Keratinocyte (primary cell): ENCODE results near the gene TPD52L2. TPM values are rescaled to one million over a fixed set of nuclear protein-coding genes. Genes with fewer than 3 reads are reported as not detected.

Experiments
- DNase-seq: peaks from one replicate; pipeline ENCODE4 v3.0.0-alpha.2; 2011; ENCODE audit warnings: low read depth, missing footprints, low spot score
- FAIRE-seq: peaks from 2 replicates; lab custom pipeline; 2011; peaks lifted over from hg19 to GRCh38; lab: Jason Lieb, UNC
- H2AFZ ChIP-seq: 2 replicates; pipeline ENCODE4 v1.6.0; 2012; ENCODE audit warnings: low read length, control low read depth, inconsistent platforms; ENCODE audit not compliant: control insufficient read depth
- H3K27ac ChIP-seq: 2 replicates; pipeline ENCODE4 v1.5.1; 2011; ENCODE audit warnings: low read length; ENCODE audit not compliant: control insufficient read depth, insufficient read depth
- H3K27me3 ChIP-seq: 3 replicates; pipeline ENCODE4 v1.6.0; 2011; ENCODE audit warnings: low read length; ENCODE audit not compliant: control insufficient read depth, insufficient read depth; ENCODE audit errors: extremely low read depth
- H3K36me3 ChIP-seq, 2 experiments: 2 replicates in 1 of 2; 3 replicates in 1 of 2; pipeline ENCODE4 v1.5.1; 2011; ENCODE audit warnings: low read length in 2 of 2, mild to moderate bottlenecking in 1 of 2; ENCODE audit not compliant: control insufficient read depth in 2 of 2, insufficient read depth in 2 of 2; ENCODE audit errors: extremely low read depth in 1 of 2
- H3K4me1 ChIP-seq: 3 replicates; pipeline ENCODE4 v1.5.1; 2011; ENCODE audit warnings: low read length; ENCODE audit not compliant: control insufficient read depth, insufficient read depth; ENCODE audit errors: extremely low read depth
- H3K4me2 ChIP-seq: 3 replicates; pipeline ENCODE4 v1.6.0; 2011; ENCODE audit warnings: low read depth, low read length; ENCODE audit not compliant: control insufficient read depth, insufficient read depth; ENCODE audit errors: extremely low read depth
- H3K4me3 ChIP-seq, 3 experiments: fragments of 200-600 bp in 1 of 3; sonication (generic) in 1 of 3; 2 replicates in 2 of 3; 3 replicates in 1 of 3; pipeline ENCODE4 v1.5.1; 2011 to 2016; ENCODE audit warnings: low read length in 3 of 3, mild to moderate bottlenecking in 3 of 3, control low read depth in 2 of 3, inconsistent platforms in 1 of 3, low read depth in 1 of 3, mixed read lengths in 1 of 3, mixed run types in 1 of 3, moderate library complexity in 1 of 3; ENCODE audit not compliant: control insufficient read depth in 2 of 3, insufficient read depth in 2 of 3; ENCODE audit errors: extremely low read depth in 1 of 3
- H3K79me2 ChIP-seq: 2 replicates; pipeline ENCODE4 v1.6.0; 2012; ENCODE audit warnings: low read length; ENCODE audit not compliant: control insufficient read depth, insufficient read depth
- H3K9ac ChIP-seq: 3 replicates; pipeline ENCODE4 v1.6.0; 2011; ENCODE audit warnings: low read length; ENCODE audit not compliant: control insufficient read depth, insufficient read depth; ENCODE audit errors: extremely low read depth
- H3K9me1 ChIP-seq: 3 replicates; pipeline ENCODE4 v1.6.0; 2011; ENCODE audit warnings: low read length; ENCODE audit not compliant: control insufficient read depth, insufficient read depth; ENCODE audit errors: extremely low read depth
- H3K9me3 ChIP-seq: 2 replicates; pipeline ENCODE4 v1.5.1; 2012; ENCODE audit warnings: low read depth, low read length; ENCODE audit not compliant: control insufficient read depth
- H4K20me1 ChIP-seq: 3 replicates; pipeline ENCODE4 v1.6.0; 2011; ENCODE audit warnings: low read length; ENCODE audit not compliant: control insufficient read depth, insufficient read depth; ENCODE audit errors: extremely low read depth
- EZH2 ChIP-seq: IDR thresholded peaks from one replicate; pipeline ENCODE4 v1.6.1; 2012; ENCODE audit warnings: inconsistent platforms, mild to moderate bottlenecking, low read length, moderate library complexity
- dilution Hi-C: fragments of 300-500 bp; cut with MboI; formaldehyde crosslinking; loops from one replicate; pipeline ENCODE4 v1.7.0; 2020; ENCODE audit warnings: low sequenced_read_pairs; ENCODE audit not compliant: extremely low pct_ligation_motif_present
- polyA plus RNA-seq, 5 experiments: library from polyadenylated mRNA; depleted of rRNA in 3 of 5; stranded (reverse) in 3 of 5; stranded (forward) in 1 of 5; unstranded in 1 of 5; fragments of >200 nt; gene quantifications; 1 replicate in 1 of 5; 2 replicates in 3 of 5; 3 replicates in 1 of 5; pipeline versions ENCODE4 v1.2.1 to v1.2.3, GENCODE V29; 2011 to 2012; ENCODE audit warnings: missing spikeins in 2 of 5, low read depth in 1 of 5, low replicate concordance in 1 of 5
- TF ChIP-seq, protein P1 (sequence below), 3 experiments: IDR thresholded peaks in 1 of 3; conservative IDR thresholded peaks in 1 of 3; optimal IDR thresholded peaks in 1 of 3; 2 replicates in 2 of 3; 3 replicates in 1 of 3; pipeline versions ENCODE3 to v1.5.1; 2011; ENCODE audit warnings: low read length in 3 of 3, mild to moderate bottlenecking in 3 of 3, moderate library complexity in 2 of 3, control low read depth in 1 of 3, inconsistent platforms in 1 of 3; ENCODE audit not compliant: insufficient read depth in 2 of 3; ENCODE audit errors: extremely low read depth in 1 of 3

Gene TPD52L2
- polyA plus RNA-seq, 1 donor (not counting 4 experiments of a cell fraction or from before 2014, with no cell fraction given): 177 TPM

- no peak overlapping the region for H3K4me3 ChIP-seq
- DNase-seq (no peak), FAIRE-seq (no peak)
- dilution Hi-C loops: no loop called here
- H3K9me3 ChIP-seq: no peaks in the 10 kb centered on the region
- H3K4me1 ChIP-seq: no peaks in the 10 kb centered on the region
- H3K4me2 ChIP-seq: no peak overlapping the region
- H3K36me3 ChIP-seq: no peaks in the 10 kb centered on the region
- H3K9ac ChIP-seq: no peak overlapping the region
- H3K9me1 ChIP-seq: no peaks in the 10 kb centered on the region
- H3K27me3 ChIP-seq: peaks cover 42% of the 10 kb centered on the region
- TF ChIP-seq, protein P1, sequence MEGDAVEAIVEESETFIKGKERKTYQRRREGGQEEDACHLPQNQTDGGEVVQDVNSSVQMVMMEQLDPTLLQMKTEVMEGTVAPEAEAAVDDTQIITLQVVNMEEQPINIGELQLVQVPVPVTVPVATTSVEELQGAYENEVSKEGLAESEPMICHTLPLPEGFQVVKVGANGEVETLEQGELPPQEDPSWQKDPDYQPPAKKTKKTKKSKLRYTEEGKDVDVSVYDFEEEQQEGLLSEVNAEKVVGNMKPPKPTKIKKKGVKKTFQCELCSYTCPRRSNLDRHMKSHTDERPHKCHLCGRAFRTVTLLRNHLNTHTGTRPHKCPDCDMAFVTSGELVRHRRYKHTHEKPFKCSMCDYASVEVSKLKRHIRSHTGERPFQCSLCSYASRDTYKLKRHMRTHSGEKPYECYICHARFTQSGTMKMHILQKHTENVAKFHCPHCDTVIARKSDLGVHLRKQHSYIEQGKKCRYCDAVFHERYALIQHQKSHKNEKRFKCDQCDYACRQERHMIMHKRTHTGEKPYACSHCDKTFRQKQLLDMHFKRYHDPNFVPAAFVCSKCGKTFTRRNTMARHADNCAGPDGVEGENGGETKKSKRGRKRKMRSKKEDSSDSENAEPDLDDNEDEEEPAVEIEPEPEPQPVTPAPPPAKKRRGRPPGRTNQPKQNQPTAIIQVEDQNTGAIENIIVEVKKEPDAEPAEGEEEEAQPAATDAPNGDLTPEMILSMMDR (optimal IDR thresholded peaks at IDR 0.05 in 1 of 3, IDR thresholded peaks at IDR 0.05 in 1 of 3, conservative IDR thresholded peaks at IDR 0.05 in 1 of 3; ENCODE audit: extremely low read depth in 1 of 3, insufficient read depth in 2 of 3, low read length in 3 of 3): no peak
- TF ChIP-seq EZH2: no peak
- no peak overlapping the region for H3K27ac ChIP-seq
- peaks cover 2% of the 10 kb centered on the region for H4K20me1 ChIP-seq
- H2AFZ ChIP-seq: no peak overlapping the region
- H3K79me2 ChIP-seq: no peaks in the 10 kb centered on the region
Observed at GRCh38 chr20:63833776-63834490, 31.1 kb upstream of the TPD52L2 start.

DNA sequence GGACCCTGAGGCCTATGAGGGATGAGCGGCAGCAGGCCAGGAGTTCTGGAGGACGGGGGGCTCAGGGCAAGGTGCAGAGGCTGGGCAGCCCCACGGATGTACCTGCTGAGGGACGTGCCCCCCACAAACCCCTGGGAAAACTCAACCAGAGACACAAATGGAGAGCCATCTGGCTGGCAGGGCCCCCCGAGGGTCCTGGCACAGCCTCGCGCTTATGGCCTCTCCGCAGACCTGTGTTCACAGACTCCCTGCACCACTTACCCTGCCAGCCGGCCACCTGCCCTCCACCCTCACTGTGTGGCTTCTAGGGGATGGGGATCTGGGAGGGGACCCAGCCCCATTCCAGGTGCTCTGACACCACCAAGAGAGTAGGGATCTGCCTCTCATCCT is 30.6 kb upstream of the TPD52L2 start:
- Histone ChIP-seq H3K79me2 (no peaks in the 10 kb centered on the region), H3K4me1 (no peaks in the 10 kb centered on the region), H3K9ac (no peak overlapping the region), H3K4me3 (no peak overlapping the region), H3K36me3 (no peaks in the 10 kb centered on the region), H2AFZ (no peak overlapping the region), H3K9me1 (no peaks in the 10 kb centered on the region), H3K27ac (no peak overlapping the region), H4K20me1 (peaks cover 2% of the 10 kb centered on the region), H3K27me3 (peaks cover 37% of the 10 kb centered on the region), H3K9me3 (no peaks in the 10 kb centered on the region), H3K4me2 (no peak overlapping the region)
- TF ChIP-seq, protein P1 (optimal IDR thresholded peaks at IDR 0.05 in 1 of 3, IDR thresholded peaks at IDR 0.05 in 1 of 3, conservative IDR thresholded peaks at IDR 0.05 in 1 of 3; ENCODE audit: extremely low read depth in 1 of 3, insufficient read depth in 2 of 3, low read length in 3 of 3): no peak
- TF ChIP-seq EZH2: no peak
- dilution Hi-C loops: no loop called here
- FAIRE-seq (no peak), DNase-seq (no peak)
